ENCODE data around the gene RNF180.
"Not testable (repeated sequence)": the region's sequence is repeated elsewhere in the genome, so short reads cannot be mapped to it uniquely, and the experiment has no call there.

Gene RNF180

GRCh38 chr5:64397552-64397951 is 231.9 kb downstream of the RNF180 start:
- DNase-seq (ENCODE audit: low read depth): no peak

GRCh38 chr5:64398735-64399134 is 233.1 kb downstream of the RNF180 start:
- not testable (repeated sequence) for DNase-seq (ENCODE audit: low read depth)

- DNase-seq (ENCODE audit: low read depth): not testable (repeated sequence)
Measured at GRCh38 chr5:64407103-64407825, 241.6 kb downstream of the RNF180 start.

- no peak for DNase-seq (ENCODE audit: low read depth)
Measured at GRCh38 chr5:64417390-64417789, 251.7 kb downstream of the RNF180 start.

- DNase-seq (ENCODE audit: low read depth): no peak
Measured at GRCh38 chr5:64418013-64418412, 252.4 kb downstream of the RNF180 start.

Measured in iris pigment epithelial cell (primary cell).